SJSA1 (cell line): Measurements from ENCODE around the gene PHIP. TPM values are rescaled to one million over a fixed set of nuclear protein-coding genes. Genes with fewer than 3 reads are reported as not detected.
A peak's percentile ranks its signal among the peaks of the same experiment; 100 is the strongest.
"Not testable (repeated sequence)": the region's sequence is repeated elsewhere in the genome, so short reads cannot be mapped to it uniquely, and the experiment has no call there.

Experiments used
- DNase-seq, 2 experiments: peaks; one replicate each; pipeline ENCODE4 v3.0.0-alpha.2; 2015 to 2020; ENCODE audit warnings: low spot score in 2 of 2, low read depth in 1 of 2
- H3K27ac ChIP-seq: fragments of 250-450 bp; sonication (Bioruptor Pico); 2 replicates; pipeline ENCODE4 v1.5.1; 2020; ENCODE audit warnings: mild to moderate bottlenecking, moderate library complexity
- H3K27me3 ChIP-seq: fragments of 250-450 bp; sonication (Bioruptor Pico); replicated peaks from 2 replicates; pipeline ENCODE4 v1.5.1; 2020; ENCODE audit warnings: mild to moderate bottlenecking, moderate library complexity
- H3K36me3 ChIP-seq: fragments of 250-450 bp; sonication (Bioruptor Pico); 2 replicates; pipeline ENCODE4 v1.5.1; 2020; ENCODE audit warnings: mild to moderate bottlenecking
- H3K4me1 ChIP-seq: fragments of 250-450 bp; sonication (Bioruptor Pico); replicated peaks from 2 replicates; pipeline ENCODE4 v1.6.1; 2021; ENCODE audit warnings: mild to moderate bottlenecking
- H3K4me3 ChIP-seq: fragments of 250-450 bp; sonication (Bioruptor Pico); 2 replicates; pipeline ENCODE4 v1.5.1; 2020; ENCODE audit warnings: mild to moderate bottlenecking
- H3K9me3 ChIP-seq: fragments of 250-450 bp; sonication (Bioruptor Pico); replicated peaks from 2 replicates; pipeline ENCODE4 v1.5.1; 2020; ENCODE audit warnings: mild to moderate bottlenecking
- total RNA-seq: library from RNA; depleted of rRNA; stranded (reverse); fragments of >200 nt; shearing (Covaris generic); gene quantifications from 2 replicates; pipeline ENCODE4 v1.2.3, GENCODE V29; 2014

The PHIP gene
- total RNA-seq, 1 experiment from 2014 or later = 20.0 TPM

DNA sequence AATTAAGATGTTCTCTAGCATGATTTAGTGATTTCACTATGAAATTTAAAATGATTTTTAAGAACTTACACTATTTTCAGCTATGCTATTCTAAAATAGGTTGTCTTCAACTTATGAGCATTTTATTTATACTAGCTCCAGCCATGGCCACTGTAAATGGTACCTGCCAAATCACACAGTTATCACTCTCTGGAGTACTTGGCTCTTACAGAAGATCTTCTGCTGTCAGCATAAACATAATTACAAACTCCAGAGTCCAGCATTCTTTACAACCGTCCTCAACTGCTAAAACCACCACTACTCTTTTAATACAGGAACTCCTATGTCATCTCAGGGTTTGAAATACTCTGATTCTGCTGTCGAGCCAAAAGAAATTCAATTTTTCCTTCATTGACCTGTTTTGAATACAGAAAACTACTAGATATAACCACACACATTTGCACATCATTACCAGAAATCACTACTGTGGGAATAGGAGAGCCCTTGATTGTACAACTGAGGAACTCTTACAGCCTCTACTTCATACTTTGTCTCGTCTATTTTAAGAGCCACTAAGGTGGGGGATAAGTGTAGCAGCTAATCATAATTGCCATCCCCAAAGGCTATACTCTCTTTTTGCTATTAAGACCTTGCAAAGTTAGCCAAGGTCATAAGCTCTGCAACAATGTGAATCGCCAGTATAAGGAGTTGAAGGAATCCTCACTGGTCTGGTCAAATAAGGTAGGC lies 93.7 kb downstream of the PHIP start:
- Histone ChIP-seq H3K4me1 (no peaks in the 10 kb centered on the region), H3K27me3 (no peaks in the 10 kb centered on the region), H3K36me3 (peaks cover 48% of the 10 kb centered on the region), H3K27ac (no peak overlapping the region), H3K9me3 (no peaks in the 10 kb centered on the region), H3K4me3 (no peak overlapping the region)
- no peak for DNase-seq

DNA sequence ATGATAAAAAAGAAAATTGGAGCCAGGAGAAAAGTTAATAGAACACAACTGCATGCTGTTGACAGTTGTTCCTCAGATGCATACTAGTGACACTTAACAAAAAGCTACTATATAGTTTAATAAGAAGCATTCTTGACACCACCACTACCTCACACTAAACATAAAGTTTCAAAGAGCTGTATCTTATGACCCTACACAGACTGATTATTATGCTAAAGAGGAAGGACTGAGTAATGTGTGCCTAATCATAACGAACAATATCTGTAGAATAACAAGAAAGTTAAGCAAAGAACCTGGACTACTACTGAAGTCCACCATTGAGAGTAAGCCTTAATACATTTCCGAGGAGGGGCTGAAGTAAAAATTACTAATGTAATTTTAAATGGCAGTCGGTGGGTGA lies 110.9 kb downstream of the PHIP start:
- Histone ChIP-seq H3K9me3 (no peaks in the 10 kb centered on the region), H3K27me3 (no peaks in the 10 kb centered on the region), H3K36me3 (peaks cover 34% of the 10 kb centered on the region), H3K4me3 (no peak overlapping the region), H3K4me1 (no peaks in the 10 kb centered on the region), H3K27ac (no peak overlapping the region)
- DNase-seq = no peak

DNA sequence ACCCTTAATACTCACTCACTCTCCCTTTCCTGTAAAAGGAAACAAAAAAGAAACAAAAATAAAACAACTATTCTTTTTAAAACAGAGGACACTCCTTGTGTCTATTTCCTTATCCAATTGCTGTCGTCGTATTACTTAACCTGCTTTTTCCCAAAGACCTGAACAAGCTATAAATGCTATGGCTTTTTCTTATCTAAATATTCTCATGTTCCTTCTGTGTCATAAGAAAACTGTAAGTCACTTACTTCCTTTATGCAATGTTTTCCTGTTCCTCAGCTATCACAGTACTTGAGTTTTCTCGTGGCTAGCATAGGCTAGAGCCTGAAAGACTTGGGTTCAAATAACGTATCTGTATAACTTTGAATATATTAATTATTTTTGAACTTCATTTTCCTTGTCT lies 111.5 kb downstream of the PHIP start:
- H3K4me1 ChIP-seq = no peaks in the 10 kb centered on the region
- DNase-seq = no peak
- H3K4me3 ChIP-seq = no peak overlapping the region
- H3K36me3 ChIP-seq = peaks cover 34% of the 10 kb centered on the region
- no peak overlapping the region for H3K27ac ChIP-seq
- H3K27me3 ChIP-seq = no peaks in the 10 kb centered on the region
- no peaks in the 10 kb centered on the region for H3K9me3 ChIP-seq

GRCh38 chr6:78962448-78962847 lies 115.6 kb downstream of the PHIP start:
- H3K36me3 ChIP-seq = peaks cover 35% of the 10 kb centered on the region
- H3K9me3 ChIP-seq = no peaks in the 10 kb centered on the region
- DNase-seq = no peak
- H3K27me3 ChIP-seq = no peaks in the 10 kb centered on the region
- H3K4me1 ChIP-seq = no peaks in the 10 kb centered on the region
- H3K27ac ChIP-seq = no peak overlapping the region
- H3K4me3 ChIP-seq = no peak overlapping the region

GRCh38 chr6:78954740-78955139 lies 123.3 kb downstream of the PHIP start:
- no peak overlapping the region for H3K27ac ChIP-seq
- H3K36me3 ChIP-seq = peaks cover 64% of the 10 kb centered on the region
- no peak overlapping the region for H3K4me3 ChIP-seq
- H3K27me3 ChIP-seq = no peaks in the 10 kb centered on the region
- no peaks in the 10 kb centered on the region for H3K9me3 ChIP-seq
- no peak for DNase-seq
- H3K4me1 ChIP-seq = no peaks in the 10 kb centered on the region

- Histone ChIP-seq H3K27ac (no peak overlapping the region), H3K9me3 (peaks cover 4% of the 10 kb centered on the region), H3K4me1 (no peaks in the 10 kb centered on the region), H3K4me3 (no peak overlapping the region), H3K36me3 (peaks cover 66% of the 10 kb centered on the region), H3K27me3 (no peaks in the 10 kb centered on the region)
- DNase-seq = no peak
Measured at GRCh38 chr6:78953798-78954197, 124.3 kb downstream of the PHIP start.

DNA sequence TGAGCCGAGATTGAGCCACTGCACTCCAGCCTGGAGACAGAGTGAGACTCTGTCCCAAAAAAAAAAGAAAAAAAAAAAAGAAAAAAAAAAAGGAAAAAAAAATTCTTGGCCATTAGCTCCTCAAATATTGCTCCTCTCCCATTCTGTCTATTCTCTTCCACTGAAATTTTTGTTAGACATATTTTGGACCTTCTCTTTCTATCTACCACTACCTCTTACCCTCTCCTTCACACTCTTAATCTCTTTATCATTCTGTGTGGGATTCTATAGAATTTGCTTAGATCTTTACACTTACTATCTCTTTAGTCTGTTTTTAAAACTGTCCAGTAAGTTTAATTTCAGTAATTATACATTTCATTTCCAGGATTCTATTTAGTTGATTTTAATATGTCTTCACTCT lies 125.7 kb downstream of the PHIP start:
- Histone ChIP-seq H3K36me3 (peaks cover 72% of the 10 kb centered on the region), H3K4me3 (no peak overlapping the region), H3K9me3 (peaks cover 7% of the 10 kb centered on the region), H3K4me1 (peaks cover 5% of the 10 kb centered on the region), H3K27ac (no peak overlapping the region), H3K27me3 (no peaks in the 10 kb centered on the region)
- no peak for DNase-seq

DNA sequence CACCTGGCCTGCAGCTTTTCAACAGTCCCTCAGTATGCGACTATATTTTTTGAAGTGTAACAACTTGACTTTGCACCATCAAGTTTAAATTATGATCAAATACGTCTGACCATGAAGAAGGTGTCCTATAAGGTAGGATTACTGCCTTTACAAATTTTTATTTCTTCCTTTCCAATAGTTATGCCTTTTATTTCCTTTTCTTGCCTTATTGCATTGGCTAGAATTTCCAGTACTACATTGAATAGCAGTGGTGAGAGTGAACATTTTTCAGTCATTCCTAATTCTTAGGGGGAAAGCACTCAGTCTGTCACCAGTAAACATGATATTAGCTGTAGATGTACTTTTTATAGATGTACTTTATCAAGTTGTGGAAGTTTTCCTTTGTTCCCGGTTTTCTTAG lies 129.3 kb downstream of the PHIP start:
- H3K4me3 ChIP-seq = no peak overlapping the region
- DNase-seq = no peak
- no peaks in the 10 kb centered on the region for H3K27me3 ChIP-seq
- peaks cover 82% of the 10 kb centered on the region for H3K36me3 ChIP-seq
- H3K4me1 ChIP-seq = peaks cover 5% of the 10 kb centered on the region
- no peak overlapping the region for H3K27ac ChIP-seq
- H3K9me3 ChIP-seq = peaks cover 7% of the 10 kb centered on the region

DNA sequence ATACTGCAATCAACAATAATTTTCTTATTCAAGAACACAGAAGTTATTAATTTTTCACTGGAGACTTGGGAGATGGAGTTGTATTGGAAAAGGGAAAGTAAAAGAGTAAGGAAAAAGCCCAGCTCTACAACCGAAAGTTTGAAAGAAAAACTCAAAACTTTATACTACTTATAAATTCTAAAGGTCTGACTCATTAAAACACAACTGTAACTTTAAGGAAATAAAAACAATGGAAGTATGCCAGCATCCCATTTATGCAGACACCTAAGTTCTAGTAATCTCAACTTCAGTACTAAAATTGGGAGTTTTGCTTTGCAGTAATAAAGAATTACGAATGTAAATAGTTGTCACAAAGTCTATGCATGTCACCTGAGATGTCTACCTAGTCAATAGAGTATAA lies 130.1 kb downstream of the PHIP start:
- no peaks in the 10 kb centered on the region for H3K27me3 ChIP-seq
- DNase-seq = peak in 1 of 2 experiments; percentile 37
- H3K9me3 ChIP-seq = peaks cover 7% of the 10 kb centered on the region
- no peak overlapping the region for H3K4me3 ChIP-seq
- H3K4me1 ChIP-seq = peaks cover 5% of the 10 kb centered on the region
- H3K27ac ChIP-seq = peak overlapping the region; percentile 64
- peaks cover 78% of the 10 kb centered on the region for H3K36me3 ChIP-seq

DNA sequence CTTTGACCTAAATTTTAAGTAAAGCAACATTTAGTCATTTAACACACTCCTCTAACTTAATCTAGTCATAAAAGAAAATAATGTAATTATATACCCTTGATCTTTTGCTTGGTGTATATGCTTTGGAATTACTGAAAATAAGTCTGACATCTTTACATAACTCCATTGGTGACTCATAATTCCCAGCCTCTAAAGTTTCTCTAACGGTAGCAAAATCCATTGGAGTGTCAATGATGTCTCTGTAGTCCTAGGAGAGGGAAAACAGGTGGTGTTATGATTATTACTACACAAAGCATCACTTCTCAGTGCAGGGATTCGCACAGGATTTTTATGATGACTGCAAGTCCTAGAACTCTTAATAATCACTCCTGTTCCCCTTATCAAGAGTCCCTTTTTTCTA lies 130.5 kb downstream of the PHIP start:
- peak overlapping the region; percentile 64 for H3K27ac ChIP-seq
- peaks cover 75% of the 10 kb centered on the region for H3K36me3 ChIP-seq
- H3K9me3 ChIP-seq = peaks cover 7% of the 10 kb centered on the region
- DNase-seq = no peak
- H3K27me3 ChIP-seq = no peaks in the 10 kb centered on the region
- H3K4me3 ChIP-seq = no peak overlapping the region
- H3K4me1 ChIP-seq = peaks cover 5% of the 10 kb centered on the region

- H3K9me3 ChIP-seq = no peaks in the 10 kb centered on the region
- peaks cover under 1% of the 10 kb centered on the region for H3K4me1 ChIP-seq
- peaks cover 52% of the 10 kb centered on the region for H3K36me3 ChIP-seq
- H3K4me3 ChIP-seq = no peak overlapping the region
- no peaks in the 10 kb centered on the region for H3K27me3 ChIP-seq
- no peak for DNase-seq
- no peak overlapping the region for H3K27ac ChIP-seq
Measured at GRCh38 chr6:78942446-78942845, 135.6 kb downstream of the PHIP start.

GRCh38 chr6:78936515-78936914 lies 141.5 kb downstream of the PHIP start:
- Histone ChIP-seq H3K4me3 (no peak overlapping the region), H3K27ac (no peak overlapping the region), H3K9me3 (no peaks in the 10 kb centered on the region), H3K27me3 (no peaks in the 10 kb centered on the region), H3K36me3 (peaks cover 13% of the 10 kb centered on the region), H3K4me1 (no peaks in the 10 kb centered on the region)
- no peak for DNase-seq

DNA sequence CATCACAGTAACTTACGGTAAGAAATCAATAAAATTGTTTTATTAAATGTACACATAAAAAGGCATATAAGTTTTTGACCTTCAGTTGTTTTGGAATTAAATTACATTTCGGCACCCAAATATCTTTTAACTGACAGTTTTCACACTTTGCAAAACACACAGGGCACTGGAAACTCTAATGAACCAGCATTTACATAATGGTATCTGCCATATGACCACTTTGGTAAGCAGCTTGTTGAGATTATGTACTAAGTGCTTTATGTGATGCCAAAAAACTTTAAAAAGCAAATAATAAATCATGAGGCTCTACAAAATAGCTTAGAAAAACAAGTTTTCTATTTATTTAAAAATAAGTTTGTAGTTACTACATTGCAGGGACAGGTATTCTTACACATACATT lies 142.5 kb downstream of the PHIP start:
- Histone ChIP-seq H3K27ac (no peak overlapping the region), H3K4me3 (no peak overlapping the region), H3K9me3 (no peaks in the 10 kb centered on the region), H3K36me3 (peaks cover 8% of the 10 kb centered on the region), H3K4me1 (no peaks in the 10 kb centered on the region), H3K27me3 (no peaks in the 10 kb centered on the region)
- DNase-seq = no peak

- Histone ChIP-seq H3K27me3 (no peaks in the 10 kb centered on the region), H3K36me3 (no peaks in the 10 kb centered on the region), H3K4me3 (no peak overlapping the region), H3K27ac (no peak overlapping the region), H3K9me3 (no peaks in the 10 kb centered on the region), H3K4me1 (no peaks in the 10 kb centered on the region)
- DNase-seq = no peak
Measured at GRCh38 chr6:78925317-78925716, 152.7 kb downstream of the PHIP start.

DNA sequence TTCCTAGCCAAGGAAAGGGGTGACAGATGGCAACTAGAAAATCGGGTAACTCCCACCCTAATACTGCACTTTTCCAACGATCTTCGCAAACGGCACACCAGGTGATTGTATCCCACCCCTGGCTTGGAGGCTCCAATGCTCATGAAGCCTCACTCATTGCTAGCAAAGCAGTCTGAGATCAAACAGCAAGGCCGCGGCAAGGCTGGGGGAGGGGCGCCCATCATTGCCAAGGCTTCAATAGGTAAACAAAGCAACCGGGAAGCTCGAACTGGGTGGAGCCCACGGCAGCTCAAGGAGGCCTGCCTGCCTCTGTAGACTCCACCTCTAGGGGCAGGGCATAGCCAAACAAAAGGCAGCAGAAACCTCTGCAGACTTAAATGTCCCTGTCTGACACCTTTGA lies 156.9 kb downstream of the PHIP start:
- H3K27ac ChIP-seq, H3K4me3 ChIP-seq, H3K4me1 ChIP-seq, DNase-seq, H3K36me3 ChIP-seq, H3K27me3 ChIP-seq, H3K9me3 ChIP-seq: not testable (repeated sequence)
